Measurements from ENCODE around the gene BCO2.

The BCO2 gene

GRCh38 chr11:112206071-112206470 lies 30.8 kb downstream of the BCO2 start:
- DNase-seq (ENCODE audit: low spot score) = no peak
- no peak for TF ChIP-seq CTCF (IDR thresholded peaks at IDR 0.05; ENCODE audit: extremely low read depth, missing control alignments)

GRCh38 chr11:112210890-112211289 lies 35.6 kb downstream of the BCO2 start:
- TF ChIP-seq CTCF (IDR thresholded peaks at IDR 0.05; ENCODE audit: extremely low read depth, missing control alignments) = no peak
- DNase-seq (ENCODE audit: low spot score) = no peak

- DNase-seq (ENCODE audit: low spot score) = no peak
- TF ChIP-seq CTCF (IDR thresholded peaks at IDR 0.05; ENCODE audit: extremely low read depth, missing control alignments) = no peak
These were observed 36.2 kb downstream of the BCO2 start for GRCh38 chr11:112211536-112211935.

GRCh38 chr11:112212290-112212689 lies 37.0 kb downstream of the BCO2 start:
- TF ChIP-seq CTCF (IDR thresholded peaks at IDR 0.05; ENCODE audit: extremely low read depth, missing control alignments) = no peak
- no peak for DNase-seq (ENCODE audit: low spot score)

- DNase-seq (ENCODE audit: low spot score) = no peak
- TF ChIP-seq CTCF (IDR thresholded peaks at IDR 0.05; ENCODE audit: extremely low read depth, missing control alignments) = no peak
These were observed 37.4 kb downstream of the BCO2 start for GRCh38 chr11:112212710-112213109.

- DNase-seq (ENCODE audit: low spot score) = no peak
- TF ChIP-seq CTCF (IDR thresholded peaks at IDR 0.05; ENCODE audit: extremely low read depth, missing control alignments) = no peak
These were observed 38.4 kb downstream of the BCO2 start for GRCh38 chr11:112213753-112214152.

- no peak for TF ChIP-seq CTCF (IDR thresholded peaks at IDR 0.05; ENCODE audit: extremely low read depth, missing control alignments)
- DNase-seq (ENCODE audit: low spot score) = no peak
These were observed 40.3 kb downstream of the BCO2 start for GRCh38 chr11:112215621-112216020.

Data from GM20000 (cell line).